HL-60 (cell line): Measurements from ENCODE around the gene RASAL2.

Experiments used
- DNase-seq, 2 experiments: peaks; one replicate each; pipeline ENCODE4 v3.0.0-alpha.2; 2010 to 2020; ENCODE audit warnings: low read depth in 1 of 2, low spot score in 1 of 2
- H3K27ac ChIP-seq: fragments of 250-450 bp; sonication (Bioruptor Pico); replicated peaks from 2 replicates; pipeline ENCODE4 v1.5.1; 2020; ENCODE audit warnings: mild to moderate bottlenecking, moderate library complexity
- H3K27me3 ChIP-seq: fragments of 250-450 bp; sonication (Bioruptor Pico); 2 replicates; pipeline ENCODE4 v1.5.1; 2021; ENCODE audit warnings: mild to moderate bottlenecking, moderate library complexity; ENCODE audit not compliant: insufficient read depth, poor library complexity, severe bottlenecking
- H3K4me3 ChIP-seq: replicated peaks from 2 replicates; pipeline ENCODE4 v1.5.1; 2011; ENCODE audit warnings: mild to moderate bottlenecking, control low read depth, low read length; ENCODE audit not compliant: insufficient read depth
- CTCF ChIP-seq: IDR thresholded peaks from one replicate; pipeline ENCODE4 v1.5.1; 2011; ENCODE audit warnings: low read length, control low read depth, inconsistent platforms; ENCODE audit not compliant: insufficient read depth
- GABPA ChIP-seq: IDR thresholded peaks from 2 replicates; pipeline ENCODE4 v1.6.1; 2012; ENCODE audit warnings: low read depth
- POLR2AphosphoS5 ChIP-seq: IDR thresholded peaks from 2 replicates; pipeline ENCODE4 v1.6.1; 2012; ENCODE audit warnings: low read depth
- REST ChIP-seq: IDR thresholded peaks from 2 replicates; pipeline ENCODE4 v1.6.1; 2012; ENCODE audit warnings: low read depth; ENCODE audit not compliant: insufficient replicate concordance
- SPI1 ChIP-seq: IDR thresholded peaks from 2 replicates; pipeline ENCODE4 v1.6.1; 2012; ENCODE audit warnings: low read depth, mild to moderate bottlenecking, borderline replicate concordance

Gene RASAL2

GRCh38 chr1:178500936-178501554 is 407.1 kb downstream of the RASAL2 start:
- Histone ChIP-seq H3K4me3 (no peak overlapping the region), H3K27me3 (no peaks in the 10 kb centered on the region), H3K27ac (no peak overlapping the region)
- TF ChIP-seq REST (no peak), CTCF (no peak), SPI1 (no peak), POLR2AphosphoS5 (no peak), GABPA (no peak)
- DNase-seq = no peak

- peak; percentile 47 to 65 for DNase-seq
- no peak overlapping the region for H3K27ac ChIP-seq
- no peaks in the 10 kb centered on the region for H3K27me3 ChIP-seq
- H3K4me3 ChIP-seq = no peak overlapping the region
- TF ChIP-seq GABPA (no peak), REST (no peak), SPI1 (no peak), CTCF (peak; percentile 81)
Measured at GRCh38 chr1:178501705-178502329, 407.9 kb downstream of the RASAL2 start.

- no peak for DNase-seq
- Histone ChIP-seq H3K4me3 (no peak overlapping the region), H3K27me3 (no peaks in the 10 kb centered on the region), H3K27ac (no peak overlapping the region)
- TF ChIP-seq POLR2AphosphoS5 (no peak), REST (no peak), GABPA (no peak), CTCF (no peak)
Measured at GRCh38 chr1:178502330-178502714, 408.4 kb downstream of the RASAL2 start.
